ENCODE results near the gene PUS3.

DNA sequence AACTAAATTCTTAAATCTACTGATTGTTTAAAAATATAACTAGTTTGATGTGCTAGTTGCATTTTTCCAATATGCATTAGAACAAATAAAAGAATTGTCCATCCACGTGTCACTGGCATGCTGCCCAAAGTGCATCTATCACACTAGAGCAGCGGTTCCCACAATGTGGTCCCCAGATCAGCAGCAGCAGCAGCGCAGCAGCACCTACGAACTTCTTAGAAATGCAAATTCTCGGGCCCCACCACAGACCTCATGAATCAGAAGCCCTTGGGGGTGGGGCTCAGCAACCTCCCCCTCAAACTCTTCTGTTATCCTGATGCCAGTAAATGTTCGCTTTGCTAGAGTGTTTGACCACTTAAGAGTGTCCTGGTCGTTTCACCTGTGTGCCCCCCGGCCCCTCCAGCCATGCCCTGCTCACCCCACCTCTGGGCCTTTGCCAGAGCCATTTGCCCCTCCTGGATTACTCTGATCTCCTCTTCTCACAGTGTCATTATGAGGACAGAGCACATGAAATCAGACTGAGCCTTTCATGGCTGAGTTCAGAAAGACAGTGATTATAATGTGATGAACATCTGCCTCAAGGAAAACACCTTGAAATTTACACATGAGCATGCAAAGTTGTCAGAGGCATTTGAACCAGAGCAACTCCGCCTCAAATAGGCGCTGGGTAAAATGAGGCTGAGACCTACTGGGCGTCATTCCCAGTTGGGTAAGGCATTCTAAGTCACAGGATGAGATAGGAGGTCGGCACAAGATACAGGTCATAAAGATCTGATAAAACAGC lies 30.2 kb upstream of the PUS3 start:
- TF ChIP-seq, protein P1, sequence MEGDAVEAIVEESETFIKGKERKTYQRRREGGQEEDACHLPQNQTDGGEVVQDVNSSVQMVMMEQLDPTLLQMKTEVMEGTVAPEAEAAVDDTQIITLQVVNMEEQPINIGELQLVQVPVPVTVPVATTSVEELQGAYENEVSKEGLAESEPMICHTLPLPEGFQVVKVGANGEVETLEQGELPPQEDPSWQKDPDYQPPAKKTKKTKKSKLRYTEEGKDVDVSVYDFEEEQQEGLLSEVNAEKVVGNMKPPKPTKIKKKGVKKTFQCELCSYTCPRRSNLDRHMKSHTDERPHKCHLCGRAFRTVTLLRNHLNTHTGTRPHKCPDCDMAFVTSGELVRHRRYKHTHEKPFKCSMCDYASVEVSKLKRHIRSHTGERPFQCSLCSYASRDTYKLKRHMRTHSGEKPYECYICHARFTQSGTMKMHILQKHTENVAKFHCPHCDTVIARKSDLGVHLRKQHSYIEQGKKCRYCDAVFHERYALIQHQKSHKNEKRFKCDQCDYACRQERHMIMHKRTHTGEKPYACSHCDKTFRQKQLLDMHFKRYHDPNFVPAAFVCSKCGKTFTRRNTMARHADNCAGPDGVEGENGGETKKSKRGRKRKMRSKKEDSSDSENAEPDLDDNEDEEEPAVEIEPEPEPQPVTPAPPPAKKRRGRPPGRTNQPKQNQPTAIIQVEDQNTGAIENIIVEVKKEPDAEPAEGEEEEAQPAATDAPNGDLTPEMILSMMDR (IDR thresholded peaks at IDR 0.05; ENCODE audit: low read depth, low read length, poor library complexity, severe bottlenecking): no peak
- TF ChIP-seq EZH2phosphoT487 (IDR thresholded peaks at IDR 0.05; ENCODE audit: borderline replicate concordance, low read length): no peak
